Left renal cortex interstitium (tissue), 4 donors: ENCODE measurements around the gene ING5. TPM values are rescaled to one million over a fixed set of nuclear protein-coding genes. Genes with fewer than 3 reads are reported as not detected.
"Not testable (repeated sequence)": the region's sequence is repeated elsewhere in the genome, so short reads cannot be mapped to it uniquely, and the experiment has no call there.

Experiments used
- DNase-seq, 4 donors: peaks; one replicate each; pipeline ENCODE4 v3.0.0-alpha.2; 2013; ENCODE audit warnings: low read depth in 4 of 4, low spot score in 2 of 4, missing footprints in 1 of 4
- polyA plus RNA-seq, 4 donors: library from polyadenylated mRNA; unstranded; fragments of 120-200 nt; gene quantifications; one replicate each; pipeline ENCODE4 v1.2.1, GENCODE V29; 2013; ENCODE audit not compliant: insufficient read length in 4 of 4

The ING5 gene
- polyA plus RNA-seq, 4 donors = 37.2 to 55.8 (median 43.1) TPM

DNA sequence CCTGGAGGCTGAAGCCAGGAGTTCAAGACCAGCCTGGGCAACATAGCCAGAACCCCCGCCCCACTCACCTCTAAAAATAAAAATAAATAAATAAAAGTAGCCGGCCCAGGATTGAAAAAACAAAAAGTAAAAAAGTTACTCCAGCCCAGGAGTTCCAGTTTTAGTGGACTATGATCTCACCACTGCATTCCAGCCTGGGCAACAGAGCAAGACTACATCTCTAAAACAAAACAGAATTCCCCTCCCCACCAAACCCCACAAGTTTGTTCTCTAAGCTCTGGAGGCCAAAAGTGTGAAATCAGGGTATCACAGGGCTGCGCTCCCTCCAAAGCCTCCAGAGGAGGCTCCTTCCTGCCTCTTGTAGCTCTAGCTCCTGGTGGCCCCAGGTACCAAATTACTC, 34.3 kb downstream of the ING5 start:
- DNase-seq = no peak

DNA sequence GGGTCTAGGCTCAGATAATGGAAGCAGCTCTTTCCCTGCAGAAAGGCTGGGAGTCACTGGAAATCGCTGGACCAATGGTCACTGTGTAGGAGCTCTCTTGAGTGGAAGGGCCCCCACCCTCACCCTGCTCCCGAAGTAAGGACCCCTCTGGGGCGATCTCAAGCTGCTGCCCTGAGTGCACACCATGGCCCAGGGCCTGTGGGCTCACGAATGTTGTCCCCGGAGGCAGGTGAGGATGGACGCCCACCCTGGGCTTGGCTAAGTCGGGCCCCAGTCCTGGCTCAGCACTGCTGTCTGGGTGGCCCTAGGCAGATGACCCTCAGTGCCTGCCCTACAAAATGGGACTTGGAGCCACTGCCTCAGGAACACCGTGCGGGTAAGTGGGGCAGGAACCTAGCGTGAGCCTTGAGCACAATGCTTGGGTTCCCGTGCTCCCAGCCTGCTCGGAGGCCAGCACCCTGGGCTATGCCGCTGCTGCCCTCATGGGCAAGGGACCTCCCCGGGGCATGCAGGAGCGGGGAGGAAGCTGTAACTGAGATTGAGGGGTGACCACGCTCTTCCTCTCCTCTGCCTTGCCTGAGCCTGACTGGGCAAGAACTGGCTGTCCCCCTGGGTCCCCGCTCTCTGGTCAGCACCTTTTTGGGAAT, 36.3 kb downstream of the ING5 start:
- DNase-seq = no peak

- DNase-seq = no peak
Measured at GRCh38 chr2:241739177-241739576, 37.3 kb downstream of the ING5 start.

DNA sequence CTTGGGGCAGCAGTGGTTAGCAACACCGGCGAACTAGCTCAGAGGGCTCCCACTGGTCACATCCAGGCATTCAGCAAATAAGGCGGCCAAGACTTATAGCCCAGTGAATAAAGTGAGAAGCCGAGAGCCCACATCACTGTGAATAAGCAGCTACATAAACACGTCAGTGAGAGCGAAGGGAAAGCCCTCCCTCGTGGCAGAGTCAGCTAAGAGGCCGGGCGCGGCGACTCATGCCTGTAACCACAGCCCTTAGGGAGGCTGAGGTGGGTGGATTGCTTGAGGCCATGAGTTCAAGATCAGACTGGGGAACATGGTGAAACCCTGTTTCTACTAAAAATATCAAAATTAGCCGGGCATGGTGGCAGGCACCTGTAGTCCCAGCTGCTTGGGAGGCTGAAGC, 37.8 kb downstream of the ING5 start:
- DNase-seq = no peak

GRCh38 chr2:241741016-241741415, 39.2 kb downstream of the ING5 start:
- DNase-seq = no peak

- no peak for DNase-seq
Measured at GRCh38 chr2:241742320-241742939, 40.6 kb downstream of the ING5 start.

GRCh38 chr2:241743008-241743407, 41.2 kb downstream of the ING5 start:
- not testable (repeated sequence) for DNase-seq

DNA sequence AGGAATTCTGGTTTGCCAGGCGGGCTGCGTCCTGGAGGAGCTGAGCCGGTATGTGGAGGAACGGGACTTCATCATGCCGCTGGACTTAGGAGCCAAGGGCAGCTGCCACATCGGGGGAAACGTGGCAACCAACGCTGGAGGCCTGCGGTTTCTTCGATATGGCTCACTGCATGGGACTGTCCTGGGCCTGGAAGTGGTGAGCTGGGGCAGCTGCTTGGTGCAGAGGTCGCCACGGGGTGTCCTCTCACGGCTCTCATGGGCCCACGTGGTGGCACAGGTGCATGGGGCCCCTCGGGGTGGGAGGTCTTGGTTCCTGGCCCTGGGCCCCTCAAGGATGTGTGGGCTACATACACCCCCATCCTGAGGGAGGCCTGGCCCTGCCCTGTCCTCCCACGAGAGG, 41.8 kb downstream of the ING5 start:
- DNase-seq = no peak

DNA sequence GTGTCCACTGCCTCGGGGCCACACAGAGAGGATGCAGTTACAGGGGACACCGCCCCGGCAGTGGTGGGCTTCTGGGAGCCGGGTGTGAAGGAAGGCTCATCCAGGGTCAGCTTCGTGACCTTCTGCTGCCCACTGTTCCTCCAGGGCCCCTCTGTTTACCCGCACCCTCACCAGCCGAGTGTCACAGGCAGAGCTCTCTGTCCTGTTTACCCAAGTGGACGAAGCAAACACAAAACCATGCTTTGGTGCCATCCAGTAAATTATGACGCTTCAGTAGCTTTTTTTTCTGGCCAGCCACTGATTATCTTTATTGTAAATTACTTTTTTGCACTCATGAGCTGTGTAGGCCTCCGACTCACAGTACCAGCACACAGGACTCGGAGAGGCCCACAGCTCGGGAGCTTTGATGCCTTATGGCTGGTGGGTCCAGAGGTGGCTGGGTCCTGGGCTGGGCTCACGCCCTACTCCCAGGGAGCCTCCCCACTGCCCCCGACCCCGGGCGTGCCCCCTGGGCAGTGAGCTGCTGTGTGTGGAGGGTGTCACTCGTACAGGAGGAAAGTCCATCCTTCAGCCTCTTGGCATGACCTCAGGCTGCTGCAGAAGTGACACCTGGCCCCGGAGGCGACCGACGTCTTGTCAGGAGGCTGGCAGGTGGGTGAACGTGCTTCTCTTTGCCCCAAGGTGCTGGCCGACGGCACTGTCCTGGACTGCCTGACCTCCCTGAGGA, 42.4 kb downstream of the ING5 start:
- no peak for DNase-seq

DNA sequence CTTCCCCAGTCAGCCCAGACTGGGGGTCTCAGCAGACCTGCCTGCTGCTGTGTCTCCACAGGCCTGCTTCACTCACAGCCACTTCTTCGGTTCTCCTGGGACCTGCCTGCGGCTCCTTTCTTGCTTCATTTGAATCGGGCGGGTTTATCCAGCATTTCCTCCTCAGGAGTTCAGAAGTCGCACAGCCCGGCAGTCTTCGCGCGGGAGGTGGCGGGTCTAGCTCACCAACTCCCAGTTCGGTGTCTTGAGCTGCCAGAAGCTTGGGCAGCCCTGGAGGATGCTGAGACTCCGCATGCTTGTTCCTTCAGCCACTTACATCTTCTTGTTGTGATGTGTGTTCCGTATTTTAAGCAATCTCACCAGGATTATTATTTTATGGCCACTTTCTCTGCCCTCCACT, 43.4 kb downstream of the ING5 start:
- no peak for DNase-seq

DNA sequence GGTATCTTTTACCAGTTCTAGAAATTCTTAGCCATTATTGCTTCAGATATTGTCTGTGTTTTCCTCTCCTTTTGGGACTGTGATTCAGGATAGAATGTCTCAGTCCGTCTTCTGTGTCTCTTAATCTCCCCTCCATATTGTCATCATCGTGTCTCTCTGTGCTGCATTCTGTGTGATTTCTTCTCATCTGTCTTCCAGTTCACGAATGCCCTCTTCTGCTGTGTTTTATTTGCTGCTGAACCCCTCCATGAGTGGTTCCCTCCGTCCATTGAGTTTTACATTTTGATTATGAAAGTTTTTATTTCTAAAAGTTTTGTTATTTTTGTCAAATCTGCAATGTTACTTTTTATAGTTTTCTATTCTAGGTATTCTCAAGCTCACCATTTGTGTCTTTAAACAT, 44.2 kb downstream of the ING5 start:
- no peak for DNase-seq

- no peak for DNase-seq
Measured at GRCh38 chr2:241748468-241749256, 46.8 kb downstream of the ING5 start.

DNA sequence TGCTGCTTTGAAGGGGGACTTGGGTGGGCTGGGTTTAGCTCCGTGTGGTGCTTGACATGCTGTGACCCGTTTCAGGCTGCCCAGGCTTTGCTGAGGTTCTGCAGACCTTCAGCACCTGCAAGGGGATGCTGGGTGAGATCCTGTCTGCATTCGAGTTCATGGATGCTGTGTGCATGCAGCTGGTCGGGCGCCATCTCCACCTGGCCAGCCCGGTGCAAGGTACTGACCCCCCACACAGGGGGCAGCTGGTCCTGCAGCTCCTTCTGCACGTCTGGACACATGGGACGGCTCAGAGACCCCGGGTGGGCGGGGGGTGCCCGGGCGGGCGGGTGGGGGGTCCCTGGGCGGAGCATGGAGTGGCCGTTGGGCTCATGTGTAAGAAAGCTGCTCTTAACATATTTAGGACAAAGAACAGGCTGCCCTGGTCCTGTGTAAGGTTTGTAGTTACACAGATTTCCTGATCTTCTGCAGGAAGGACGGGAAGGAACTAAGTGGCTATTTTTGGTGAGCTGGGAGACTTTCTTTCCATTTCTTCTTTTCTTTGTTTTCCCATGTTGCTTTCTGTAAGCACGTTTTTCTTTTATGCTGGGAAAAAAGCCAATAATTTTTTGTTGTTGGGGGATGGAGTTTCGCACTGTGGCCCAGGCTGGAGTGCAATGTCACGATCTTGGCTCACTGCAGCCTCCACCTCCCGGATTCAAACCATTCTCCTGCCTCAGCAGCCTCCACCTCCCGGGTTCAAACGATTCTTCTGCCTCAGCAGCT, 48.4 kb downstream of the ING5 start:
- no peak for DNase-seq

GRCh38 chr2:241751152-241751551, 49.3 kb downstream of the ING5 start:
- DNase-seq = no peak

DNA sequence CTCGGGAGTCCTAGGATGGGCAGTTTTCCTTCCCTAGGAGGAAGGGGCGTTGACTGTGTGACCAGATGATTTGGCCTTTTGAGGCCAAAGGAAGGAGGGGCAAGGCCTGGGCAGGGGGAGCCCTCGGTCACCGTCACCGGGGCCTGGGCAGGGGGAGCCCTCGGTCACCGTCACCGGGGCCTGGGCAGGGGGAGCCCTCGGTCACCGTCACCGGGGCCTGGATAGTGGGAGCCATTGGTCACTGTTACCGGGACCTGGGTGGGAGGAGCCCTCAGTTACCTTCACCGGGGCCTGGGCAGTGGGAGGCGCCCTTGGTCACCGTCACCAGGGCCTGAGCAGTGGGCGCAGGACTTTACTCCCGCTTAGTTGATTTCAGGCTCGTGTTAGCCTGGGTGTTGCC, 49.9 kb downstream of the ING5 start:
- no peak for DNase-seq

DNA sequence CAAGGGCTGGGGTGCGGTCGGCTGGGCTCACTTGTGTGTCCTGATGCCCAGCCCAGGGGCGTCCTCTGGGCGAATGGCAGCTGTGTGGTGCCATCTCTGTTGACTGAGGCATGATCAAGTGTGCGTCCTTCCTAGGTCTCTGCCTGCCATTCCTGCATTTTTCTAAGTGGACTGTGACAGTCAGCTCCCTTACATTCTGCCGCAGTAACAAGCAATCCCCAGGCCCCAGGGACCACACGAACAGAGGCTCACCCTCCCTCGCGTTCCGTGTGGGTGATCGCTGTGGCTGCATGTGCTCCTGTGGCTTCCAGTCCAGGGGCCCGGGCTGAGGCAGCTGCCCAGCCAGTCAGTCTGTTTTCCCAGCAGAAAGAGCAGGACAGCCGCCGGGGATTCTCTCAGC, 50.4 kb downstream of the ING5 start:
- DNase-seq = no peak

DNA sequence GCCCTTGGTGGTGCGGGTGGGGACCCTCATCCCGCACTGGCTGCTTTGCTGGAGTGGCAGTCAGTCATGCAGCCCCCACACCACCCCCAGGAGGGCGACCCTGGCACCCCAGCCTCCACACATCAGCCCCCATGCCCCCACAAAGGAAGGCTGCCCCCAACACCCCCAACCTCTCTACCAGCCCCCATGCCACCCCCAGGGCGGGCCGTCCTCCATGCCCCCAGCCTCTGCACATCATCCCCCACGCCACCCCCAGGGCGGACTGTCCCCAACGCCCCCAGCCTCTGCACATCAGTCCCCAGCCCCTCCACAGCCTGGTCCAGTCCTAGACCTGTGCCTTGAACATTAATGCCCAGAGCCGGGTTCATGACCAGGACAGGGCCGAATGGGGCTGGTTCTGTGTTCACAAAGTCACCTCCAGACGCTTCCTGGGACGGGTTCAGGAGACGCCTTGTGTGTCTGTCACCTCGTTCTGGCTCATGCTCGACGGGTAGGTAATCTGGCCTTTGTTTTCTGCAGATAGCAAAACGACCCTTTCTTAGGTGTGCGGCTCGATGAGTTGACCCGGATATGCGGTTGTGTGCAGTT, 50.9 kb downstream of the ING5 start:
- no peak for DNase-seq

- no peak for DNase-seq
Measured at GRCh38 chr2:241753493-241753892, 51.7 kb downstream of the ING5 start.

DNA sequence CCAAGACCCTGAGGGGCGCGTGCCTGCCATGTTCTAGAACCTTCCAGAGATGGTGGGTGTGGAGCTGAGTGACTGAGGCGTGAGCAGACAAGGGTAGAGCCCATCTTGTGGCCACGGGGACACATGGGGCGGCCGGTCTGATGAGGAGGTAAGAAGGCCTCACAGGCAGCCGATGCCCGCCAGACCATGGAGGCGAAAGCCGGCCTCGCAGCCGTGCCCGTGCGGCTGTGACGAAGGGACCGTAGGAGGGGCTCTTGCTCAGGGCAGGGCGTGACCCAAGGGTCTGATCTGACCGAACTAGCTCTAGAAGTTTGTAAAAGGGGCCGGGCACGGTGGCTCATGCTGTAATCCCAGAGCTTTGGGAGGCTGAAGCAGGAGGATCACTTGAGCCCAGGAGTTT, 52.2 kb downstream of the ING5 start:
- no peak for DNase-seq

GRCh38 chr2:241755166-241755565, 53.3 kb downstream of the ING5 start:
- no peak for DNase-seq
